Fibroblast of mammary gland (primary cell): ENCODE measurements around the gene SLC6A17.

Source experiments
- DNase-seq: peaks from one replicate; pipeline ENCODE4 v3.0.0-alpha.2; 2010; ENCODE audit warnings: low read depth
- H3K4me3 ChIP-seq: 2 replicates; pipeline ENCODE4 v1.5.1; 2011; ENCODE audit warnings: low read depth, mild to moderate bottlenecking, low read length, moderate library complexity; ENCODE audit not compliant: control insufficient read depth
- TF ChIP-seq, protein P1 (sequence below): conservative IDR thresholded peaks from 2 replicates; pipeline ENCODE4 v1.5.1; 2011; ENCODE audit warnings: low read depth, low read length, inconsistent platforms; ENCODE audit not compliant: control insufficient read depth, insufficient read depth

SLC6A17 gene

DNA sequence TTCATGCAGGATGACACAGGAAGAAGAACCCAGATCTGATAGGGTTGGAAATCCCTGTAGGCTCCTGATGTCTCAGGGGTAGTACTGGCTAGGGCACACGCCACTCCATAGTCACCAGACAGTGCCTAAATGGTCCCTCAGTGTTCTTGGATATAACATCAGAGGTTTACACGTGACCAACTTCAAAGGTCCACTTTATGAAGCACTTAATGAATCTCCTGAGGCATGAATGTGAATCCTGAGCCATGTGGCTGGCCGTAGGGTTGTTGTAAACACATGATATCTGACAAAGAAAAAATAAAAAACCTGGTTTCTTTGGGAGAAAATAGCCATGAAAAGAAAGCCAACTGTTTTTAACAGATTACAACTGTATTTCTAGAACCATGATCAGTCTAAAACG lies 27.5 kb downstream of the SLC6A17 start:
- TF ChIP-seq, protein P1, sequence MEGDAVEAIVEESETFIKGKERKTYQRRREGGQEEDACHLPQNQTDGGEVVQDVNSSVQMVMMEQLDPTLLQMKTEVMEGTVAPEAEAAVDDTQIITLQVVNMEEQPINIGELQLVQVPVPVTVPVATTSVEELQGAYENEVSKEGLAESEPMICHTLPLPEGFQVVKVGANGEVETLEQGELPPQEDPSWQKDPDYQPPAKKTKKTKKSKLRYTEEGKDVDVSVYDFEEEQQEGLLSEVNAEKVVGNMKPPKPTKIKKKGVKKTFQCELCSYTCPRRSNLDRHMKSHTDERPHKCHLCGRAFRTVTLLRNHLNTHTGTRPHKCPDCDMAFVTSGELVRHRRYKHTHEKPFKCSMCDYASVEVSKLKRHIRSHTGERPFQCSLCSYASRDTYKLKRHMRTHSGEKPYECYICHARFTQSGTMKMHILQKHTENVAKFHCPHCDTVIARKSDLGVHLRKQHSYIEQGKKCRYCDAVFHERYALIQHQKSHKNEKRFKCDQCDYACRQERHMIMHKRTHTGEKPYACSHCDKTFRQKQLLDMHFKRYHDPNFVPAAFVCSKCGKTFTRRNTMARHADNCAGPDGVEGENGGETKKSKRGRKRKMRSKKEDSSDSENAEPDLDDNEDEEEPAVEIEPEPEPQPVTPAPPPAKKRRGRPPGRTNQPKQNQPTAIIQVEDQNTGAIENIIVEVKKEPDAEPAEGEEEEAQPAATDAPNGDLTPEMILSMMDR, result no peak
- no peak for DNase-seq
- no peak overlapping the region for H3K4me3 ChIP-seq

DNA sequence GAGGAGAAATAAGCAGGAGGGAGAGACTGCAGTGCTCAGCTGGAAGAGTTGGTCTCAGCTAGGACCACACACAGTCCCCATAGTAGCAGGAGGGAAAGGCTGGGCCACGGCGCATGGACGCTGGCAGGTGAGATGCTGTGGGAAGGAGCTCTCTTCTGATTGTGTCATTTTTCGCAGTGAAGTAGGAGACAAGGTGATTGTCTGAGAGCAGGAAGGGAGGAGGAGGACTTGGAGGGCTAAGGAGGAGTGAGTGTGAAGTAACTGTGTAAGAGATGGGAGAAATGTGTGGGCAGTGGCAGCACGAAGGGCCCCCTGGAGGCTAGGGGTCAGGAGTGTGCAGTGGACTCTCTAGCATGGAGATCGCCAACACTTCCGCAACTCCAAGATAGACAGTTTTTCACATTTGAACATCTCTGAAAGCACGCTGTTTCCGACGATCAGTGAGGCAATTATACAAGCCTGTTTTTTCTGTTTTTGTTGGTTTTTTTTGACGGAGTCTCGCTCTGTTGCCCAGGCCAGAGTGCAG lies 33.4 kb downstream of the SLC6A17 start:
- TF ChIP-seq, protein P1, result no peak
- no peak overlapping the region for H3K4me3 ChIP-seq
- no peak for DNase-seq

- TF ChIP-seq, protein P1, result no peak
- DNase-seq, result no peak
- H3K4me3 ChIP-seq, result no peak overlapping the region
Observed at GRCh38 chr1:110184446-110184845, 34.2 kb downstream of the SLC6A17 start.

- no peak for DNase-seq
- H3K4me3 ChIP-seq, result no peak overlapping the region
- TF ChIP-seq, protein P1, result no peak
Observed at GRCh38 chr1:110185181-110185580, 34.9 kb downstream of the SLC6A17 start.

DNA sequence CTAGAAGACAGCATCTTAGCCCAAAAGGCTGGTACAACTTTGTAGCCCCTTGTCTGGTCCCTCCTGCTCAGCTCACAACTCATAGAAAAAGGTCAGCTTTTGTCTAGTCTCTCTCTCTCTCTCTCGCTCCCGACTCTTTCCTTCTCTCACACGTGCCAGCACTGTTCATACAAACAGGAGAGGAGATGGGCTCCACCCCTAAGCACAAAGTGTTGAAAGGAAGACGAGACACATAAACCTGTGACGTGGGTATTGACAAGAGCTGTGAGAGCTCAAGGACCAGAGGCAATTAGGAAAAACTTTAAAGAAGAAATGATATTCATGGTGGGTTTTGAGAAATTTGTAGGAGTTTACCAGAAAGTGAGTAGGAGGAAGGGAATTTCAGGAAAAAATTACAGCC lies 36.3 kb downstream of the SLC6A17 start:
- TF ChIP-seq, protein P1, result no peak
- no peak overlapping the region for H3K4me3 ChIP-seq
- no peak for DNase-seq

DNA sequence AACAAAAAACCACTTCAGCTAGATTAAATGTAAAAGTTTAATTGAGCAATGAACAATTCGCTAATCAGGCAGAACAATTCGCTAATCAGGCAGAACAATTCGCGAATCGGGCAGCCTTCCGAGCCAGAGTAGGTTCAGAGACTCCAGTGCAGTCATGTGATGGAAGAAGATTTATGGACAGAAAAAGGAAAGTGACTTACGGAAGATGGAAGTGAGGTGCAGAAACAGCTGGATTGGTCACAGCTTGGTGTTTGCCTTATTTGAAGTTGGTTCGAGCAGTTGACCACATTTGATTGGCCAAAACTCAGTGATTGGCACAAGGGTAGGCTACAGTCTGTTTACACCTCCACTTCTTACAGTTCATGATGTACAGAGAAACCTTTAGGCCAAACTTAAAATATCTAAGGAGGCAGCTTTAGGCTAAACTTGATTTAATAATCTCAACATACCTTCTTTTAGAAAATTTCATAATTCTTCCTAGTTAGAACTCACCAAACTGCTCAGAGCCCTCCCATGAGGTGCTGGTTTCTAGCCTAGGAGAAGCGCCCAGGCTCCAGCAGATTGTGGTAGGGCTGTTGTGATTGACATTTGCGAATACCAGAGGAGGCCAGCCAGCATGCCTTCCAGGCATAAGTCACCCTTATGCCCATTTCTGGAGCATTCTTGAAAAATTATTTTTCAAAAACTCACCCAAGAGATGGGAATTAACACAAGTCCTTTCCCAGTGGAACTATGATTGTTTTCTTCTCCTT lies 37.0 kb downstream of the SLC6A17 start:
- DNase-seq, result no peak
- no peak overlapping the region for H3K4me3 ChIP-seq
- TF ChIP-seq, protein P1, result no peak
